Naive thymus-derived CD4-positive, alpha-beta T cell (primary cell): ENCODE data around the gene ATP6V0D1. TPM values are rescaled to one million over a fixed set of nuclear protein-coding genes. Genes with fewer than 3 reads are reported as not detected.

Source experiments
- ATAC-seq: fragments of 150-1000 bp; cut with Tn5 transposase; 2 replicates; pipeline ENCODE4 v1.10.0; 2021; ENCODE audit warnings: mild to moderate bottlenecking, moderate library complexity
- CTCF ChIA-PET: fragments of 350-600 bp; sonication (Branson Sonifier 250); formaldehyde crosslinking; loops from one replicate; lab custom pipeline; 2021; ENCODE audit warnings: antibody characterized with exemption; lab: Charles Lee
- POLR2A ChIA-PET: fragments of 350-600 bp; sonication (Branson Sonifier 250); formaldehyde crosslinking; loops from one replicate; lab custom pipeline; 2021; ENCODE audit warnings: antibody characterized with exemption, inconsistent platforms; lab: Charles Lee
- DNase-seq, 9 donors: peaks; one replicate each; pipeline versions ENCODE4 v3.0.0 to v3.0.0-alpha.2; 2020 to 2022; ENCODE audit warnings: mixed read lengths in 1 of 9
- H3K27ac ChIP-seq: one replicate; pipeline ENCODE4 v1.7.0; 2013; ENCODE audit warnings: mild to moderate bottlenecking, low read depth, low read length, moderate library complexity
- H3K27me3 ChIP-seq, 2 donors: one replicate each; pipeline ENCODE4 v1.7.0; 2013; ENCODE audit warnings: low read length in 2 of 2, mild to moderate bottlenecking in 2 of 2, moderate library complexity in 2 of 2; ENCODE audit not compliant: control insufficient read depth in 2 of 2, insufficient read depth in 2 of 2
- H3K36me3 ChIP-seq, 3 experiments: 1 replicate in 2 of 3; 2 replicates in 1 of 3; pipeline ENCODE4 v1.7.0; 2013; ENCODE audit warnings: low read length in 3 of 3, mild to moderate bottlenecking in 3 of 3, moderate library complexity in 1 of 3; ENCODE audit not compliant: insufficient read depth in 3 of 3, control insufficient read depth in 2 of 3
- H3K4me1 ChIP-seq, 2 donors: one replicate each; pipeline ENCODE4 v1.7.0; 2013; ENCODE audit warnings: low read length in 2 of 2, mild to moderate bottlenecking in 2 of 2, moderate library complexity in 1 of 2; ENCODE audit not compliant: control insufficient read depth in 2 of 2, insufficient read depth in 2 of 2
- H3K4me3 ChIP-seq: 2 replicates; pipeline ENCODE4 v1.7.0; 2013; ENCODE audit warnings: mild to moderate bottlenecking, low read length
- H3K9me3 ChIP-seq, 3 experiments: 1 replicate in 2 of 3; 2 replicates in 1 of 3; pipeline ENCODE4 v1.7.0; 2013; ENCODE audit warnings: low read length in 3 of 3; ENCODE audit not compliant: control insufficient read depth in 2 of 3
- H3K27ac Mint-ChIP-seq, 9 donors: one replicate each; pipeline ENCODE4 v1.8.0; 2020 to 2022; ENCODE audit warnings: mixed read lengths in 9 of 9, mild to moderate bottlenecking in 8 of 9, moderate library complexity in 5 of 9, inconsistent platforms in 2 of 9
- H3K27me3 Mint-ChIP-seq, 5 donors: one replicate each; pipeline ENCODE4 v1.8.0; 2021 to 2022; ENCODE audit warnings: mixed read lengths in 5 of 5, mild to moderate bottlenecking in 1 of 5
- H3K36me3 Mint-ChIP-seq, 5 donors: one replicate each; pipeline ENCODE4 v1.8.0; 2020 to 2022; ENCODE audit warnings: mixed read lengths in 5 of 5, mild to moderate bottlenecking in 3 of 5, inconsistent platforms in 1 of 5
- H3K4me1 Mint-ChIP-seq, 7 donors: one replicate each; pipeline ENCODE4 v1.8.0; 2020 to 2022; ENCODE audit warnings: mixed read lengths in 7 of 7, mild to moderate bottlenecking in 3 of 7, inconsistent platforms in 1 of 7
- H3K4me3 Mint-ChIP-seq, 10 donors: one replicate each; pipeline ENCODE4 v1.8.0; 2020 to 2022; ENCODE audit warnings: mild to moderate bottlenecking in 10 of 10, mixed read lengths in 10 of 10, moderate library complexity in 6 of 10, inconsistent platforms in 2 of 10
- H3K9me3 Mint-ChIP-seq, 11 donors: one replicate each; pipeline ENCODE4 v1.8.0; 2020 to 2022; ENCODE audit warnings: mixed read lengths in 11 of 11, mild to moderate bottlenecking in 4 of 11, inconsistent platforms in 1 of 11, moderate library complexity in 1 of 11
- intact Hi-C, 2 donors: fragments of 100-400 bp; cut with micrococcal nuclease; formaldehyde crosslinking; loops; one replicate each; pipeline ENCODE4 v1.15.1; 2023
- polyA plus RNA-seq, 2 donors: library from polyadenylated mRNA; unstranded; fragments of 300-500 nt; fragmentation: Illumina TruSeq; gene quantifications; one replicate each; pipeline ENCODE4 v1.2.3, GENCODE V29; 2021
- total RNA-seq, 6 experiments: library from RNA in 5 of 6; stranded (reverse) in 5 of 6; gene quantifications; 1 replicate in 5 of 6; 2 replicates in 1 of 6; pipeline ENCODE4 v1.2.3 and lab custom pipeline; 2021 to 2026

ATP6V0D1 gene
- total and polyA plus RNA-seq, 7 experiments from 2014 or later: 35.8 to 104 (median 58.2) TPM

DNA sequence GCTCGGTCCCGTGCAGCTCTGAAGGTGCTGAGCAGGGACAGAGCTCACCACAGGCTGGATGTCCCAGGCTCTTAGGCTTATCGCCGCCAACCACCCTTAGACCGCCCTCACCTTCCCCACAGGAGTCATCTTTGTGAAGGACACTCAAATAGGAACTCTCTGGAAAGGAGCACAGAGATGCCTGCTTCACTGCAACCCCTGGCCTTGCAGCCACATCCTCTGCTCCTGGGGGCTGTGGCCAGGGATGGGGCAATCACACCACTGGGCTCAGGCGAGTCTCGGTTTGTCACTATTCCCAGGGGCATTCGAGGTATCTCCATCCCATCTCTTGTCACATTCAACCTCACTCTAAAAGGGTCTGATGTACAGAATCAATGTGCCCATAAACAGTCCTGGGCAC, 75.6 kb downstream of the ATP6V0D1 start:
- DNase-seq (no peak), ATAC-seq (no peak)
- intact Hi-C loops: no loop called here
- H3K27ac ChIP-seq: no peak overlapping the region
- H3K9me3 ChIP-seq: no peaks in the 10 kb centered on the region
- ChIA-PET CTCF (no interaction called here), POLR2A (no interaction called here)
- Mint-ChIP-seq H3K4me3 (no peak overlapping the region), H3K4me1 (no peaks in the 10 kb centered on the region), H3K9me3 (peaks cover 0 to 1% (median 0%) of the 10 kb centered on the region in 11 donors), H3K27me3 (peaks cover 0 to 12% (median 7%) of the 10 kb centered on the region in 5 donors), H3K27ac (no peak overlapping the region), H3K36me3 (no peaks in the 10 kb centered on the region)
- H3K27me3 ChIP-seq: no peaks in the 10 kb centered on the region
- no peak overlapping the region for H3K4me3 ChIP-seq
- H3K4me1 ChIP-seq: no peaks in the 10 kb centered on the region
- H3K36me3 ChIP-seq: no peaks in the 10 kb centered on the region

- Histone ChIP-seq H3K27me3 (no peaks in the 10 kb centered on the region), H3K36me3 (no peaks in the 10 kb centered on the region), H3K27ac (no peak overlapping the region), H3K4me1 (no peaks in the 10 kb centered on the region), H3K9me3 (no peaks in the 10 kb centered on the region), H3K4me3 (no peak overlapping the region)
- no peak for DNase-seq
- H3K27ac Mint-ChIP-seq: no peak overlapping the region
- no peak for ATAC-seq
- no peaks in the 10 kb centered on the region for H3K36me3 Mint-ChIP-seq
- H3K4me3 Mint-ChIP-seq: no peak overlapping the region
- peaks cover 0 to 1% (median 0%) of the 10 kb centered on the region in 11 donors for H3K9me3 Mint-ChIP-seq
- peaks cover 0 to 12% (median 7%) of the 10 kb centered on the region in 5 donors for H3K27me3 Mint-ChIP-seq
- ChIA-PET POLR2A (no interaction called here), CTCF (no interaction called here)
- no peaks in the 10 kb centered on the region for H3K4me1 Mint-ChIP-seq
- intact Hi-C loops: no loop called here
These were observed 76.2 kb downstream of the ATP6V0D1 start for GRCh38 chr16:67404740-67405226.

DNA sequence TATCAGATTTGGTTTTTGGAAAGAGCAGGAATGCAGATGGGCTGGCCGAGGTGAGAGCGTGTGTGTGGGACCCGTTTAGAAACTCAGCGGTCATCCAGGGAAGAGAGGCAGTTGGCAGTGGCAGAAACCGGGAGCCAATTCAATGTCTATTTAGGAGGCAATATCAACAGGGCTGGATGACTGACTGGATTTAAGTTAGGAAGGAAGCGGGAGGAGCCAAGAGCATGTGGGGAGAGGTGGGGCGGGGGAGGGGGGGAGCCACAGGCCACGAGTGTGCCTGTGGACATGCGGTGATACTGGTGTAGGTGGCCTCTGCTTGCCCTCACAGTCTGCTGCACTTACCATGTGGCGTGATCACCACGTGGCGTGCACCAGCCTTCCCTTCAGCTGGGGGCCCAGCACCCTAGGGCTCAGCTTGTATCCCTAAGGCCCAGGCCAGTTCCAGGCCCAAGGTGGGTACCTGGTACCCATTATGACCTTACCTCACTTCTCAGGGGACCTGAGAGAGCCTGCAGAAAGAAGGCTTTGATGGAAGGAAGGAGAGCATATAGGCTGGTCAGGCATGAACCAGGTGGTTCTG, 76.9 kb downstream of the ATP6V0D1 start:
- Histone ChIP-seq H3K27me3 (no peaks in the 10 kb centered on the region), H3K27ac (no peak overlapping the region), H3K4me1 (no peaks in the 10 kb centered on the region), H3K4me3 (no peak overlapping the region), H3K9me3 (no peaks in the 10 kb centered on the region), H3K36me3 (no peaks in the 10 kb centered on the region)
- Mint-ChIP-seq H3K9me3 (peaks cover 0 to 1% (median 0%) of the 10 kb centered on the region in 11 donors), H3K4me1 (peaks cover 0 to 2% (median 0%) of the 10 kb centered on the region in 7 donors), H3K27ac (no peak overlapping the region), H3K27me3 (peaks cover 0 to 12% (median 7%) of the 10 kb centered on the region in 5 donors), H3K4me3 (no peak overlapping the region), H3K36me3 (no peaks in the 10 kb centered on the region)
- ATAC-seq (no peak), DNase-seq (no peak)
- CTCF ChIA-PET: no interaction called here
- POLR2A ChIA-PET: no interaction called here
- intact Hi-C loops: no loop called here

DNA sequence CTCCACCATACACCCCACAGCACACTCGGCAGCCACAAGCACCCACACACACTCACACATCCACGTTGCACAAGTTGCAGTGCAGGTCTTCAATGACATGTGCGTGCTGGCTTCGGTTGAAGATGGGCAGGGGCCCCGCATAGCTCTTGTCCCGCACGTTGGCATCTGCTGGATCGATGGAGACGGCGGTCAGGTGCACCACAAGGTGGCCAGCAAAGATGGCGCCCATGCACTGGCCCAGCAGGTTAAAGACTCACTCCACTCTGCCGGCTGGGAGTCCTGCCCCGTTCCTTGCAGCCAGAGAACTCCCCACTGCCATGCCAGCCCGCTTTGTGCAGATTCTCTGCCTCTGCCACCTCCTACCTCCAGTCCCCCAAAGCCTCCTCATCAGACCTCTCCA, 80.1 kb downstream of the ATP6V0D1 start:
- intact Hi-C loops: no loop called here
- H3K4me1 Mint-ChIP-seq: peaks cover 0 to 2% (median 0%) of the 10 kb centered on the region in 7 donors
- Histone ChIP-seq H3K4me3 (no peak overlapping the region), H3K9me3 (no peaks in the 10 kb centered on the region), H3K27ac (no peak overlapping the region), H3K36me3 (no peaks in the 10 kb centered on the region), H3K4me1 (no peaks in the 10 kb centered on the region), H3K27me3 (no peaks in the 10 kb centered on the region)
- DNase-seq (no peak), ATAC-seq (no peak)
- CTCF ChIA-PET: interaction anchor here (2.1 kb wide), 1 partner anchor 51 kb away, joined by 4 read pairs; no protein-coding TSS in a partner anchor
- POLR2A ChIA-PET: interaction anchor here (0.6 kb wide), 1 partner anchor 352 kb away, joined by 3 read pairs; no protein-coding TSS in a partner anchor
- H3K27ac Mint-ChIP-seq: no peak overlapping the region
- H3K9me3 Mint-ChIP-seq: no peaks in the 10 kb centered on the region
- H3K27me3 Mint-ChIP-seq: peaks cover 4 to 18% (median 6%) of the 10 kb centered on the region in 5 donors
- H3K4me3 Mint-ChIP-seq: no peak overlapping the region
- H3K36me3 Mint-ChIP-seq: no peaks in the 10 kb centered on the region

- Histone ChIP-seq H3K27ac (no peak overlapping the region), H3K27me3 (no peaks in the 10 kb centered on the region), H3K4me1 (no peaks in the 10 kb centered on the region), H3K36me3 (no peaks in the 10 kb centered on the region), H3K4me3 (no peak overlapping the region), H3K9me3 (no peaks in the 10 kb centered on the region)
- H3K27ac Mint-ChIP-seq: no peak overlapping the region
- intact Hi-C loops: loop anchor here (1.0 to 5.0 kb wide), 6 partner anchors 51 to 446 kb away; partner anchors contain the start of gene PLEKHG4 (in 2 of the 2)
- no peak overlapping the region for H3K4me3 Mint-ChIP-seq
- DNase-seq: no peak
- ATAC-seq: no peak
- no peaks in the 10 kb centered on the region for H3K36me3 Mint-ChIP-seq
- peaks cover 5 to 25% (median 15%) of the 10 kb centered on the region in 5 donors for H3K27me3 Mint-ChIP-seq
- CTCF ChIA-PET: interaction anchor here (0.7 to 2.1 kb wide), 3 partner anchors 50 to 424 kb away, joined by 3 to 4 read pairs (median 4); no protein-coding TSS in a partner anchor
- POLR2A ChIA-PET: interaction anchor here (0.6 kb wide), 1 partner anchor 351 kb away, joined by 3 read pairs; no protein-coding TSS in a partner anchor
- H3K9me3 Mint-ChIP-seq: no peaks in the 10 kb centered on the region
- peaks cover 0 to 2% (median 0%) of the 10 kb centered on the region in 7 donors for H3K4me1 Mint-ChIP-seq
These were observed 80.9 kb downstream of the ATP6V0D1 start for GRCh38 chr16:67399749-67400704.

DNA sequence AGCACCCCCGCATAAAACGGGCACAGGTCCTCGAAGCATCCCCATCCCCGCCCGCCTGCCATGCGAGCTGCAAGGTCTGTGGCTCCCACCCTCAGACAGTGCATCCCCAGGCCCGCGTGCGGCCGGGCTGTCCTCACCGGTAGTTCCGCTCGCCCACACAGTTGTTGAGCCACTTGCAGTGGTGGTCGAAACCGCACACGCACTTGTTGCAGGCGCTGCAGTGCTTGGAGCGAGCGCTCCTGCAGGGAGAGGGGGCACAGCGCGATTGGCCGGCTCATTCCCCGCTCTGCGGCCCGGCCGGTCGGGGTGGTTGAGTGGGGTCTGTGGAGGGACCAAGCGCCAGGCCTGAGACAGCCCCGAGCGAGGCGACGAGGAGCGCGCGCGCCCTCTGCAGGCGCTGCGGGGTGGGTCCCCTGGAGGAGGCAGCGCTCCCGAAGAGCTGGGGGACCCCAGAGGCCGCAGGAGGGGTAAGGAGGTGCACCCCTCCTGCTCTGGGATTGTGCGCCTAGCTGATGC, 81.7 kb downstream of the ATP6V0D1 start:
- no peak overlapping the region for H3K4me3 ChIP-seq
- Mint-ChIP-seq H3K36me3 (no peaks in the 10 kb centered on the region), H3K27me3 (peaks cover 6 to 25% (median 18%) of the 10 kb centered on the region in 5 donors), H3K9me3 (no peaks in the 10 kb centered on the region), H3K4me1 (peaks cover under 1 to 3% (median under 1%) of the 10 kb centered on the region in 7 donors), H3K4me3 (no peak overlapping the region), H3K27ac (no peak overlapping the region)
- ATAC-seq (peak; percentile 77), DNase-seq (peak in 6 of 9 donors; percentile 29 to 69 (median 46))
- H3K27ac ChIP-seq: no peak overlapping the region
- POLR2A ChIA-PET: interaction anchor here (0.7 kb wide), 1 partner anchor 26 kb away, joined by 3 read pairs; no protein-coding TSS in a partner anchor
- CTCF ChIA-PET: interaction anchor here (0.6 to 2.1 kb wide), 5 partner anchors 49 to 1062 kb away, joined by 3 to 4 read pairs (median 3); no protein-coding TSS in a partner anchor
- H3K27me3 ChIP-seq: peaks cover 0 to 1% of the 10 kb centered on the region in 2 donors
- no peaks in the 10 kb centered on the region for H3K4me1 ChIP-seq
- intact Hi-C loops: loop anchor here (1.0 to 5.0 kb wide), 6 partner anchors 50 to 445 kb away; partner anchors contain the start of gene PLEKHG4 (in 2 of the 2)
- no peaks in the 10 kb centered on the region for H3K9me3 ChIP-seq
- no peaks in the 10 kb centered on the region for H3K36me3 ChIP-seq
